Upper lobe of left lung (tissue), 6 donors: Measurements from ENCODE around the gene LIPT2. TPM values are rescaled to one million over a fixed set of nuclear protein-coding genes. Genes with fewer than 3 reads are reported as not detected.

Source experiments
- ATAC-seq, 2 donors: fragments of 200-7000 bp; cut with Tn5 transposase; one replicate each; pipeline ENCODE4 v1.9.1; 2022; ENCODE audit warnings: mild to moderate bottlenecking in 2 of 2, moderate library complexity in 2 of 2; ENCODE audit not compliant: low FRiP score in 2 of 2
- DNase-seq, 2 donors: peaks; one replicate each; pipeline ENCODE4 v3.0.0-alpha.2; 2019 to 2020
- H3K27ac ChIP-seq, 4 donors: fragments of 200-600 bp; sonication (generic); one replicate each; pipeline ENCODE4 v1.5.1; 2016 to 2019
- H3K27me3 ChIP-seq, 4 donors: fragments of 200-600 bp; sonication (generic); one replicate each; pipeline ENCODE4 v1.5.1; 2017 to 2019
- H3K36me3 ChIP-seq, 4 donors: fragments of 200-600 bp; sonication (generic); one replicate each; pipeline ENCODE4 v1.5.1; 2016 to 2019
- H3K4me1 ChIP-seq, 4 donors: fragments of 200-600 bp; sonication (generic); one replicate each; pipeline ENCODE4 v1.5.1; 2018 to 2019
- H3K4me3 ChIP-seq, 4 donors: fragments of 200-600 bp; sonication (generic); one replicate each; pipeline ENCODE4 v1.5.1; 2017 to 2019; ENCODE audit warnings: mild to moderate bottlenecking in 2 of 4, moderate library complexity in 1 of 4
- H3K9me3 ChIP-seq, 4 donors: fragments of 200-600 bp; sonication (generic); one replicate each; pipeline ENCODE4 v1.5.1; 2018 to 2019
- CTCF ChIP-seq, 6 experiments: fragments of 450-650 bp in 4 of 6; fragments of 200-600 bp in 2 of 6; sonication (generic) in 2 of 6; IDR thresholded peaks; one replicate each; pipeline ENCODE4 v1.5.1; 2016 to 2019; ENCODE audit warnings: antibody characterized with exemption in 6 of 6
- EP300 ChIP-seq, 4 donors: sonication (generic); formaldehyde crosslinking; IDR thresholded peaks; one replicate each; pipeline ENCODE4 v1.5.1; 2017; ENCODE audit warnings: antibody characterized with exemption in 4 of 4, control low read depth in 2 of 4
- POLR2A ChIP-seq, 4 donors: fragments of 450-650 bp; IDR thresholded peaks; one replicate each; pipeline ENCODE4 v1.5.1; 2016 to 2017; ENCODE audit warnings: antibody characterized with exemption in 4 of 4, mild to moderate bottlenecking in 2 of 4
- POLR2AphosphoS5 ChIP-seq, 2 donors: sonication (generic); formaldehyde crosslinking; IDR thresholded peaks; one replicate each; pipeline ENCODE4 v1.5.1; 2017; ENCODE audit warnings: antibody characterized with exemption in 2 of 2
- WGBS, 2 donors: methylation state at CpG; one replicate each; pipeline ENCODE4 v1.1.5; 2017 to 2018; 5-methylcytosine and 5-hydroxymethylcytosine counted together
- total RNA-seq, 6 donors: library from RNA; depleted of rRNA in 4 of 6; stranded (reverse); fragments of >200 nt in 4 of 6; gene quantifications; one replicate each; pipeline versions ENCODE4 v1.1.0 to v1.2.1, GENCODE V29; 2016 to 2021
- donor health status: DM: no; HTN: no; CAD: no; lungs with moderate emphysema.
- donor health status: DM: no; HTN: yes; CAD: no; lungs with severe emphysema.

The LIPT2 gene
- total RNA-seq, 6 donors from 2014 or later, result 3.3 to 8.5 (median 6.3) TPM

GRCh38 chr11:74462009-74462408, 31.5 kb downstream of the LIPT2 start:
- DNase-seq, result peak in 1 of 2 donors; percentile 95
- Histone ChIP-seq H3K9me3 (no peaks in the 10 kb centered on the region), H3K27ac (peak overlapping the region; percentile 82 to 89 (median 85)), H3K27me3 (no peaks in the 10 kb centered on the region), H3K4me3 (peak overlapping the region in 3 of 4 donors; percentile 18 to 44 (median 38)), H3K4me1 (peaks cover 6 to 45% (median 34%) of the 10 kb centered on the region in 4 donors), H3K36me3 (peaks cover 0 to 4% (median 0%) of the 10 kb centered on the region in 4 donors)
- WGBS, 2 donors, result 30 to 51% methylated on average over 2 of the region's 2 CpGs
- peak; percentile 91 to 95 for ATAC-seq
- TF ChIP-seq POLR2AphosphoS5 (IDR thresholded peaks at IDR 0.05) (peak; percentile 78 to 86), EP300 (IDR thresholded peaks at IDR 0.05) (no peak), CTCF (IDR thresholded peaks at IDR 0.05) (no peak), POLR2A (IDR thresholded peaks at IDR 0.05) (peak in 2 of 4 donors; percentile 21 to 69)

DNA sequence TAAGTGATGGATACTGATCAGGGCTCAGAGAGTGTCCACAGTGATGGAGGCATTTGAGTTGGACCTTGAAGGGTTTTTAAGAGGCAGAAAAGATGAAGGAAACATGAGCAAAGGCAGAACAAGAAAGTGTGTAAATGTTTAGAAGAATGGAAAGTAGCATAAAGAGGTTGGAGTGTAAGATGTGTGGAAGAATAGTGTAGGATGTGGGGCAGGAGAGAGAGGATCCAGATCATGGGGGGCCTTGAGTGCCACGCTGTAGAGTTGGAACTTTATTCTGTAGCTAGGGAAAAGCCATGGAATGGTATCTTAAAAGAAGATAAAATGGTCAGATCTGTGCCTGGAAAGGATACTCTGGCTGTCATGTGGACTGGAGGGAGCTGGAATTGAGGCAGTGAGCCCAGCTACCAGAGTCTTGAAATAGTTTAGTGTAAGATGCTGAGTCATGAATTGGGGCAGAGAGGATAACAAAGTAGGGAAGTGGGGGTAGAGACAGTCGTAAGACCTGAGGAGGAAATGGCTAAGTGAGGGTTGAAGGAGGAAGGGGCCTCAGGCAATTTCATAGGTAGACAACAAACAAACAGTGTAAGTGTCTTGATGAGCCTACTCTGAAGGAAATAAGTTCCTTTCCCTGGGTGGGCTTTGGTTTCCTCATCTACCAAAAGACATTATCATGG, 32.9 kb downstream of the LIPT2 start:
- 52 to 56% methylated on average over 2 of the region's 2 CpGs for WGBS, 2 donors
- no peaks in the 10 kb centered on the region for H3K27me3 ChIP-seq
- no peaks in the 10 kb centered on the region for H3K9me3 ChIP-seq
- H3K4me3 ChIP-seq, result peak overlapping the region in 3 of 4 donors; percentile 18 to 44 (median 38)
- TF ChIP-seq POLR2AphosphoS5 (IDR thresholded peaks at IDR 0.05), result peak; percentile 18 to 51
- no peak for TF ChIP-seq EP300 (IDR thresholded peaks at IDR 0.05)
- peak in 1 of 4 donors; percentile 48 for TF ChIP-seq POLR2A (IDR thresholded peaks at IDR 0.05)
- no peak for TF ChIP-seq CTCF (IDR thresholded peaks at IDR 0.05)
- ATAC-seq (peak; percentile 56 to 65), DNase-seq (peak in 1 of 2 donors; percentile 52)
- peaks cover 6 to 32% (median 24%) of the 10 kb centered on the region in 4 donors for H3K4me1 ChIP-seq
- peak overlapping the region; percentile 82 to 89 (median 85) for H3K27ac ChIP-seq
- peaks cover 0 to 9% (median 0%) of the 10 kb centered on the region in 4 donors for H3K36me3 ChIP-seq

GRCh38 chr11:74460065-74460464, 33.5 kb downstream of the LIPT2 start:
- peaks cover 0 to 9% (median 0%) of the 10 kb centered on the region in 4 donors for H3K36me3 ChIP-seq
- no peaks in the 10 kb centered on the region for H3K9me3 ChIP-seq

DNA sequence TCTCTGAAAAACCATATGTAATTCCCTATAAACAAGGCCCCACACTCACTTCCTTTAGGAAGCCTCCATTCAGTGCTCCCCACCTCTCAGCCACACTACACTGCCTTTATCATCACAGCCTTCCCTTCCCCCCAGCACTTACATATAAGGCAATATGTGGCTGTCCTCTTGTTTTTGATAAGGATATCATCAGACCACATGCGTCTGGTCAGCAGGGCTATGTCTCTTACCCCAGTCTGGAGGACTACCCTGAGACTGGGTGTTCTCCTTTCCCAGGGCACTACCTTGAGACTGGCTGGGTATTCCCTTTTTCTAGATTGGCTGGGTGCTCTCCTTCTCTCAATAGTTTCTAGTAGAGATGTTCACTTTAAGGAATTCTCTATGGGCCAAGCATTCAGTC, 33.9 kb downstream of the LIPT2 start:
- peaks cover 0 to 9% (median 0%) of the 10 kb centered on the region in 4 donors for H3K36me3 ChIP-seq
- H3K27ac ChIP-seq, result peak overlapping the region in 3 of 4 donors; percentile 17 to 88 (median 82)
- DNase-seq, result no peak
- ATAC-seq, result no peak
- no peak for TF ChIP-seq POLR2A (IDR thresholded peaks at IDR 0.05)
- 0 to 35% methylated on average over 1 of the region's 1 CpG for WGBS, 2 donors
- H3K4me3 ChIP-seq, result peak overlapping the region in 1 of 4 donors; percentile 44
- H3K27me3 ChIP-seq, result no peaks in the 10 kb centered on the region
- H3K9me3 ChIP-seq, result no peaks in the 10 kb centered on the region
- H3K4me1 ChIP-seq, result peaks cover 6 to 27% (median 21%) of the 10 kb centered on the region in 4 donors

More at GRCh38 chr11:74460065-74460464, 33.5 kb downstream of the LIPT2 start:
- no peaks in the 10 kb centered on the region for H3K27me3 ChIP-seq
- H3K27ac ChIP-seq, result peak overlapping the region; percentile 82 to 89 (median 85)
- H3K4me1 ChIP-seq, result peaks cover 6 to 27% (median 21%) of the 10 kb centered on the region in 4 donors
- ATAC-seq, result no peak
- whole genome bisulfite sequencing, 2 donors, result 71 to 75% methylated on average over 4 of the region's 4 CpGs
- peak overlapping the region in 3 of 4 donors; percentile 2 to 44 (median 38) for H3K4me3 ChIP-seq
- DNase-seq, result no peak
- TF ChIP-seq EP300 (IDR thresholded peaks at IDR 0.05), result no peak
- TF ChIP-seq POLR2A (IDR thresholded peaks at IDR 0.05), result no peak
- no peak for TF ChIP-seq CTCF (IDR thresholded peaks at IDR 0.05)
- TF ChIP-seq POLR2AphosphoS5 (IDR thresholded peaks at IDR 0.05), result no peak

GRCh38 chr11:74457356-74457755, 36.2 kb downstream of the LIPT2 start:
- H3K4me3 ChIP-seq, result no peak overlapping the region
- no peak overlapping the region for H3K27ac ChIP-seq
- no peak for ATAC-seq
- H3K27me3 ChIP-seq, result no peaks in the 10 kb centered on the region
- no peaks in the 10 kb centered on the region for H3K9me3 ChIP-seq
- TF ChIP-seq POLR2A (IDR thresholded peaks at IDR 0.05), result no peak
- no peak for TF ChIP-seq CTCF (IDR thresholded peaks at IDR 0.05)
- no peak for TF ChIP-seq POLR2AphosphoS5 (IDR thresholded peaks at IDR 0.05)
- TF ChIP-seq EP300 (IDR thresholded peaks at IDR 0.05), result no peak
- peak in 1 of 2 donors; percentile 10 for DNase-seq
- H3K36me3 ChIP-seq, result peaks cover 0 to 9% (median 0%) of the 10 kb centered on the region in 4 donors
- WGBS, 2 donors, result 83 to 91% methylated on average over 5 to 6 of the region's 6 CpGs
- H3K4me1 ChIP-seq, result peaks cover 3 to 27% (median 17%) of the 10 kb centered on the region in 4 donors
